GM18868 (cell line): ENCODE results near the gene PRR23E.

Experiments used
- ATAC-seq: cut with Tn5 transposase; IDR thresholded peaks from one replicate; pipeline ENCODE4 v1.9.1; 2021; ENCODE audit warnings: mild to moderate bottlenecking, moderate library complexity; ENCODE audit not compliant: unreplicated experiment

The PRR23E gene

GRCh38 chr3:127164615-127165014 is 28.3 kb upstream of the PRR23E start:
- no peak for ATAC-seq

DNA sequence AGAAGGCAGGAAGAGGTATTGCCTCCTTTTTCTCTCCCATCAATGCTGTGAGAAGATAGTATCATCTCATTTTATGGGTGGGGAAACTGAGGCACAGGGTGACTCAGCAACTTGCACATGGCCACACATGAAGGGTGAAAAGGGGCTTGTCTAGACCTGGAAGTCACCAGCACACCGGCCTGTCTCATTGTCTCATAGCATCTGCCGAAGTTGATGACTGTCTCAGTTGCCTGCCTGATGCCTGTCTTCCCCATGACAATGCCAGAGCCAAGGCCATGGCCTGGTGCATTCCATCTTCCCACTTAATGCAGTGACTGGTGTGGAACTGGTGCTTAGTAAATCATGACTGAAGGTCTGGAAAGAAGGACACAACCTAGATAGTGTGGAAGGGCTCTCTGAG is 27.9 kb upstream of the PRR23E start:
- no peak for ATAC-seq

DNA sequence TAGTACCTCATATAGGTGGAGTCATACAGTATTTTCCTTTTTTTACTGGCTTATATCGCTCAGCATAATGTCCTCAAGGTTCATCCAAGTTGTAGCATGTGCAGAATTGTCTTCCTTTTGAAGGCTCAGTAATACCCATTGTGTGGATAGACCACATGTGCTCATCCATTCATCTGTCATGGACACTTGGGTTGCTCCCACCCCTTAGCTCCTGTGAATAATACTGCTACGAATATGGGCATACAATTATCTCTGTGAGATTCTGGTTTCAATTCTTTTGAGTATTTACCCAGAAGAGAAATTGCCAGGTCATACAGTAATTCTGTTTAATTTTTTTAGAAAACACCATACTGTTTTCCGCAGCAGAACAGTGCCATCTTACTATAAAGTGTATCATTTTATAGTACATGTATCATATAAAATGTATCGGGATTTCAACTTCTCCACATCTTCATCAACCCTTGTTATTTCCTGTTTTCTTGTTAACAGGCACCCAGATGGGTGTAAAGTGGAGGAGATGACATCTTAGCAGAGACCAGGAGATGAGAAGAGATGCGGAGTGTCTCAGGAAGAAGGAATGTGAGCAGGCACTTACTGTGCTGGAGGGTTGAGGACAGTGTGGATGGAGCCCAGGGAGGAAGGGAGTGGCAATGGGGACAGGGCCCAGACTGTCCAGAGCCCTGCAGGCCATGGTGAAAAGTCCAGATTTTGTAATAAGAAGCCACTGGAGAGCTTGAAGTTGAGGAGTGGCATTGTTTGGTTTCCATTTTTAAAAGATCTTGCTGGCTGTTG is 27.0 kb upstream of the PRR23E start:
- no peak for ATAC-seq

- ATAC-seq = no peak
Measured at GRCh38 chr3:127166501-127167065, 26.3 kb upstream of the PRR23E start.

DNA sequence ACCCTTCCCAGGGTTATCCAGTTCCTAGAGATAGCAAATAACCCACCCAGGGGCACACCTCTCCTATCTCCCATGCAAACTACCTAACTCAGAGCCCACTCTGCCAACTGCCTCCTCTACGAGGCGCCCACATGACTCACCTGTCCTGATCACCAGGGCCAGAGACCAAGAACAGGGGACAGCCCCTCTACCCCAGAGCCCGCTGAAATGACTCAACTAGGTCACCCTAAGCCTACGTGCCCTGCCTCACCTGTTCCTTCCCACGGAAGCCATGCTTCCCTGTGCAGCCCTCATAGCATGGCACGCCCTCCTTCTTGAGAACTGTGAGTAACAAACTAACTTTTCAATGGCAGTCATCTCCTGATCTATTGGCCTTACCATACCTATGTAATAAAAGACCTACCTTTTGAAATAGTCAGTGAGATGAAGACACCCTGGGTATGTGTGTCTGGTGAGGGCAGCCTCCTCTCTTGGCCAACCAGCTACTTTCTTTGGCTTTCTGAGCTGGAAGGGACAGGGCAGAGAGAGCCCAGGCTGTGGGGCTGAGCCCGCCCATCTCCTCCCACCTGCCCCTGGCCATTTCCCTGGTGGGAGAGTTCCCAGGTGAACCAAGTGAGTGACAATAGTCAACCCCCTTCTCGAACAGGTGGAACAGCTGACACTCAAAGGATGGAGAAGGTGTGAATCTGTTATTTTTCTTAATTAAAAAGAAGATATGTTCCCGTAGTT is 25.5 kb upstream of the PRR23E start:
- no peak for ATAC-seq

DNA sequence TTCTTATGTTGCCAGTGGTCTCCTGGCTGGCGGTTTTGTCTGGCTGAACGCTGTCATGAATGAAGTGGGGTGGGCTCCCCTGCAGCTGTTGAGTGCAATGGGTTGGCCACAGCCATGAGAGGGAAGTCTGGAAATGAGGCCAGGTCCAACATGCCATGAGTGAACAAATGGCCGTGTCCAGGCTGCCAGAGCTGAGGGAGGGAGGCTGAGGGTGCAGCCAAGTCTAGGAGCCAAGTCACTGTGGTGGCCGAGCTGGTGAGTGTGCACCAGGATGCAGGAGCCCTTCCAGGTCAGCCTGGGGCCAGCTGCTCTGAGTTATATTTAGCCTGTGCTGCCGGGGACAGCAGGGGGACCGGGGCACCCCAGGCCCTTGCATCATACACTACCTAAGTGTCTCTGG is 24.7 kb upstream of the PRR23E start:
- ATAC-seq = no peak

DNA sequence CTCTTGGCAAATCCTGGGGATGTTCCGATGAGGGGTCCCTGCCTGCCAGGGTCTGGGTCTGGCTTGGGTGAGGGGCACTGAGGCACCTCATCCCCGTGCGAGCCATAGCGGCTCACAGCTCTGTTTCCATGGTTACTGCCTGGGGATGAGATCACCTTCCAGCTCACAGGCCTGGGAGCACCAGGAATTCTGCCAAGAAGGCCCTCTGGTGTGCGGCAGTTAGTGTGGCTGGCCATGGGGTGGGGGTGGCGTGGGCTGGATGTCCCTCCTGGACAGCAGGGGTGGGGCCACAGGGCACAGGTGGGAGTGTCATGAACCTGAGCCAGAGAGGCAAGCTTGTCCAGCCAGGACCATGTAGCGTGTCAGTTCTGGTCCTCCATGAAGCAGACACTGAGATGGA is 22.1 kb upstream of the PRR23E start:
- ATAC-seq = no peak

DNA sequence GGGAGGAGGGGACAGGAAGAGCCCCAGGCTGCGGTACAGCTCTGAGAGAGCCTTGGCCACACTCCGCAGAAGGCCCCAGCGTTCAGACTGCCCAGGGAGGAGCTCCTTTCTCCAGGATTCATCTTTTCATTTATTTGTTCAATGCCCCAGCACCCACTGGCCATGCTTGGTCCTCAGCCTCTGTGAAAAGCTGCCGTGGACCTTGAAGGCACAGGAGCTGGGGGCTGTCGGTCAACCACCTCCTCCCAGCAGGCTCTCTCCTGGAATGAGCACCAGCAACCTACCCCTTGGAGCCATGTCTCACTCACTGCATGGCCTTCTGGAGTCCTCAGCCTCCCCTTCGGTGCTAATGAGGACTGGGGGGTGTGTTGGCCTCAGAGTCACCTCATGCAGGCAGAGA is 21.6 kb upstream of the PRR23E start:
- no peak for ATAC-seq

DNA sequence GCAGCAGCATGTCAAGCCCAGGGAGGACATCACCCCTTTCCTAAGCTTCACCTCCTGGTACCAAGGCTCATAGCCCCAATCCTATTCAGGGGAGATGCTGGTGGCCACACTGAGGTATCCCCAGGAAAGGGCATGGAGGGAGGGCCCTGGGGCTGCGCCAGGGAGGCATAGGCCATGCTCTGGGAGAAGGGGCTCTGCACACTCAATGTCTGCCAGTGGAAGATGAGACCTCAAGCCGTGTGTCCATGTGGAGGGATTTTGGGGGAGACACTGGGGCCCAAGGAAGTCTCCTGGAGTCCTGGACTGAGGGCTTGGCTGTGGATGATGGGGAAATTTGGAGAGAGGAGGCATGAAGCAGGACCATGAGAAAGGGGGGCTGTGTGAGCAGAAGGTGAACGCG is 21.2 kb upstream of the PRR23E start:
- no peak for ATAC-seq

GRCh38 chr3:127172211-127172610 is 20.7 kb upstream of the PRR23E start:
- no peak for ATAC-seq

- no peak for ATAC-seq
Measured at GRCh38 chr3:127172781-127173515, 20.0 kb upstream of the PRR23E start.

- ATAC-seq = no peak
Measured at GRCh38 chr3:127173516-127174166, 19.3 kb upstream of the PRR23E start.

- no peak for ATAC-seq
Measured at GRCh38 chr3:127174284-127174683, 18.6 kb upstream of the PRR23E start.

DNA sequence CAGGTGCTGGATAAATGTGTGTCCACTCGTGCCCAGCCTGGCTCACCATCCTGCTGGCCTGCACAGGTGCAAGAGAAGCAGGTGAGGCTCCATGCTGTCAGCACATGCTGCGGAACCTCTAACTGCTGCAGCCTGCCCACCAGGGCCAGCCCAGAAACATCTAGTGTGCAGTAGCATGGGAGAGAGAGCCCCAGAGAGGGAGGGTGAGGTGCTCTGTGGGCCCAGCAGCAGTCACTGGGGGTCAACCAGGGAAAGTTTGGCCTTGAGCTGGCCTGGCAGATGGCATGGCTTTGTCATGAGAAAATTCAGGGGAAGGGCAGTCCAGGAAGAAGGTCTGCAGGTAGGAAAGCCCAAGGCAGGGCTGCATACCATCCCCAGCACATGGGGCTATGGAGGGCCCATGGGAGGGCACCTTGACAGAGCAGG is 18.2 kb upstream of the PRR23E start:
- no peak for ATAC-seq

DNA sequence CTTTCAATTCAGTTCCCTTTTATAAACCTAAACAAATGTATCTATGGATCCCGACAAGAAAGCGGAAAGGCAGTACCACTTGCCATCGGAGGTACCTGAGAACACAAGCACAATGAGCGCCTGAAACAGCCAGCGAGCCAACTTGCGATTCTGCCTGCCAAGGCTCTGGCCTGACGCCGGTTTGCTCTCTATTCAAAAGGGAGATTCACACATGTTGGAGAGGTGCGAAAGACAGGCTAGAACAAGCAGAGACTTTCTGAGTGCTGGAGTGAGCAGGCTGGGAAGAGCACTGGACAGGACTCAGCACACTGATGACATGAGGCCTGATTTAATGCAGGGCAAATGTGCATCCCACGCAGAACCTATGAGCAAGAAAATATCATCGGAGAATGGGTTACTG is 17.7 kb upstream of the PRR23E start:
- no peak for ATAC-seq

DNA sequence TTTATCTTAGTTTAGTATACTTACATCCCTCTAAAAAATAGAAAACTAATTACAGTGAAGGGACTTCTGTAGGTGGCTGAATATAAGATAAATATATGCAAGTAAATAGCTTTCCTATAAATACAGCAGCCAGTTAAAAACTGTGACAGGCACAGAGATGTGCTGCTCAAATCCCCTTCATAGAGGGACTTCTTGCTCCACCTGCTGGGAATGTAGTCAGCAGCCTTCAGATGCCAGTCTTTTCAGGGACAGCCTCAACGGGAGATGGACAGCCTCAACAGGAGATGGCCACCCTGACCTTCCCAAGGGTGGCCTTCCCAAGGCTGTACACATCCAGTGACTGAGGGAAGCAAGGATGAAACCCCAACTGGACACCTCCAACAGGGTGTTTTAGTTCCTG is 15.7 kb upstream of the PRR23E start:
- no peak for ATAC-seq

- no peak for ATAC-seq
Measured at GRCh38 chr3:127180859-127181258, 12.1 kb upstream of the PRR23E start.

DNA sequence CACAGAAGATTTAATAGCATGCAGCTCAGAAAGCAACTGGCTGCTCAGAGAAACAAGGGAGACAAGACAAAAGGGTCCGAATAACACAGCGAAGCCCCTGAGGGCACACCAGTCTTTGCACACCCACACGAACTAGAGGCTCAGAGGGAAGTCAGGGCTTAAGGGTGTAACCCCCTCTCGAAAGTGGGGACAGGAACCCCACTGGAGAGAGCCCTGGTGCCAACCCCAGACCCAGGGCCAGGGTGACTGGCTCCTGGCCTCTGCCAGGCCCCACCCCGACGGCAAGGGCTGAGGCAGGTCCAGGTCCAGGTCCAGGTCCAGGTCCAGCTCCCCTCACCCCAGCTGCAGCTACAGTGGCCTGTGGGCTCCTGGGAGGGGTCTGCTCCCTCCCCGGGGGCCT is 10.5 kb upstream of the PRR23E start:
- no peak for ATAC-seq

DNA sequence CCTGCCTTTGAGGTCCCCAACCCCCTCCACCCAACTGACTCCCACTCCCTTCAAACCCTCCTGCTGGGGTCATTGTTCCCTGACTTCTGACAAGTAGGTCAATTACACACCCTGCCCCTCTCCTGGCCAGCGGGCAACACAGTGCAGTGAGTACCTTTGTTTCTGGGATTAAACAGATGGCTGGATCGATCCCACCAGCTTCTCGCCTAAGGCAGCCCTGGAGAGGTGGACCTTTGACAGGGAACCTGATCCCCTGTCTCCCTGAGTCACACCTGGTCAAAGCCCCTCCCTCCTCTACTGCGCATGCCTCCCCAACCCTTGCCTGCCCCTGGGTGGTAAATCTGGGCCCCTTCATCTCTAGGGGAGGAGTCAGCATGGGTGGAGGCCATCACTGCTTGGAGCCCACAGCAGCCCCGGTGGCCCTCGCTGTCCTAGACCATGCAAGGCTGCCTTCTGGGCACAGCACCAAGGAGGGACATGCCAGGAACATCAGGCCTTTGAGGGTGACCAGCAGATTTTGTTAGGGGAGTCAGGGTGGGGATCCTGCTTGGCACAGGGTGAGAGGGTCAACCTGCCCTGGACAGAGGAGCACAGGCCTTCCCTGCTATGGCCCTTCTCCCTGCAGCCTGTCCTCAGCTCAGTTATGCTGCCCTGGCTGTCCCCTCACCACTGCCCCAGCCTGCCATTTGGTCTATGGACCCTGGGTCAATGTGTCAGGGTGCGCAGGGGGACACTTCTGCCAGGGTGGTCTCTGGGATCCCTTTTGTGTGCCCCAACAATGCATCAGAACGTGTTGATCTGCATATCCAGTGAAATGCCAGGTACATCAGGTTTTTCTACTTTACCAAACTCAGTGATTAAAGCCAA is 9.8 kb upstream of the PRR23E start:
- no peak for ATAC-seq
